Stimulated activated CD8-positive, alpha-beta memory T cell treated with anti-CD3 and anti-CD28 coated beads, Interleukin-7, amount 100 ng/mL, for 24 hours (primary cell): ENCODE results near the gene GUCA1C.

ENCODE experiments used
- DNase-seq: peaks from one replicate; pipeline ENCODE4 v3.0.0-alpha.2; 2020; ENCODE audit warnings: low read depth

The GUCA1C gene

DNA sequence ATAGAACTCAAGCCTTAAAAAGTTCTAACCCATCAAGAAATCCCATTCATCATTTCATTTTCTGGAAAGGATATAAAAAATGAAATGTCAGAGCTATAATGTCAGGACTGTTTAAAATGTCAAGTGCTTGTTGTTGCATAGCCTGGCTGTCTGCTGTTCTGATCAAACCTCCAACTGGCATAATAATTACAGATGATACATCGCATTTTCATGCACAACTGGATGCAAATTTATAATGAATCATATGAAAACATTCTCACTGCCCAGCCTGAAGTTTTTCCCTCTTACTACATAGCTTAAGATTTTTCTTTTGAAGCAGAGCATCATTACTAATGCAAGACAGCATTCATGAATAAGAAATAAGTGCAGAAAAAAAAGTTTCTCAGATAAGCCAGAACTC is 46.5 kb downstream of the GUCA1C start:
- no peak for DNase-seq

DNA sequence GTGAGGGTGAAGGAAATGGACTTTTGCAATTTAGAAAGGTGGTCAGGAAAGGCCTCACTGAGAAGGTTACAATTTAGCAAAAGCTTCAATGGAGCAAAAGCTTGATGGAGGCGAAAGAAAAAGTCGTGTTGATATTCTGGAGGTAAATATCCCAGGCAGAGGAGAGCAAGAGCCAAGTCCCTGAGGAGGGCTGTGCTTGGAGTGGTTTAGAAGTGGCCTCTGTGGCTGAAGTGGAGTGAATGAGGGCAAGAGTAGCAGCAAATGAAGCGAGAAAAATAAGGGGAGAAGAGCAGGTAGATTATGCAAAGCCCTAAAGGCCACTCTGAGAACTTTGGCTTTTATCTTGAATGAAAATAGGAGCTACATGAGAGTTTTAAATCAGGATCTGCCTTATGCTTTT is 54.1 kb downstream of the GUCA1C start:
- DNase-seq: no peak

GRCh38 chr3:108897883-108898282 is 55.8 kb downstream of the GUCA1C start:
- DNase-seq: no peak

DNA sequence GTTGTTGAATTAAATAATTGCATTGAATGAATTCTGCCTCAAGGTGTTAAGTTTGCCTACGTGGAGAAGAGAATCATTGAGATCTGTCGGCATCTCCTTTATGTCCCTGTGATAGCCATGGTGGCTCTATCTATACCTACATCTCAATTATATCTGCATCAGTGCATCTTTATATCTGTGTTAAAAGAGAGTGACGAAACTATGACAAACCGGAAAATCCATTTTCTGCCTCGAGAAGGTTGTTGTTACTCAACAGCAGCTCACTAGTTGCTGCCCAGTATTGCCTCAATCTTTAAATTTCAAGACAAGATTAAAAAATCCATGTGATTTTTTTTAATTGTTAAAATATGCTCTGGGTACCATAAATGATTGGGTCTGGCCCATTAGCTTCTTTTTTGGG is 58.7 kb downstream of the GUCA1C start:
- DNase-seq: no peak

DNA sequence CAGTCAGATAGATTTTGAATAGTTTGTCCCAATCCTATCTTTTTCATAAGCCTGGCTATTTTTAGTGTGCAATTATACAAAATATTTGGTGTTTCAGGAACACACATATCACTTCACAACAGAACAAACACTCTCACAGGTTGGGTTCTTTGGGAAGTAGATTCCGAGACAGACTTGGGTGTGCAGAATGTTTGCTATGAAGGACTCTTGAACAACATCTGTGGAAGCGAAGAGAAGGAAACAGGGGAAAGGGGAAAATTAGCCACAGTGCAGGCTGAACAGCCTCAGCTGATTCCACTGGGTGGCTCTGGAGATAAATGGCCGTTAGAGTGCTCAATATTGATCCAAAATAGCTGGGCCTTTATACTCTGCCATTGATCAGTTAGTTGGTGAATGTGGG is 61.8 kb downstream of the GUCA1C start:
- no peak for DNase-seq

DNA sequence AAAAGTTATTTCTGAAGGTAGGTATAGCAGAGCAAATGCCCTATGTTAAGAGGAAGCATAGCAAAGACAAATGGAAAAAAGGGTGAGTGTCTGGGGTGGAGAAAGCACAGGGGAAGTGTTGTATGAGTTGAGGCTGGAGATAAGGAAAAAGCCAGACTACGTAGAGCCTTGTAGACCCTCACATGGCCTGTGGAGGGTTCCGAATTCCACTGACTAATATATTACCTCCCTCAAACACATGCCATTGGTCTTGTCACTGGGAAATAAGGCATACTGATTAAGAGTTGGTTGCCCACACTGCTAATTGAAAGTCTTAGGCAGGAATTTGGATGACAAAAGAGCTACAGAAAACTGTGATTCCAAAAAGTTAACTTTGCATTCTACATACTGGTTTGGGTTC is 65.9 kb downstream of the GUCA1C start:
- DNase-seq: no peak

- no peak for DNase-seq
Observed at GRCh38 chr3:108887121-108887520, 66.6 kb downstream of the GUCA1C start.

DNA sequence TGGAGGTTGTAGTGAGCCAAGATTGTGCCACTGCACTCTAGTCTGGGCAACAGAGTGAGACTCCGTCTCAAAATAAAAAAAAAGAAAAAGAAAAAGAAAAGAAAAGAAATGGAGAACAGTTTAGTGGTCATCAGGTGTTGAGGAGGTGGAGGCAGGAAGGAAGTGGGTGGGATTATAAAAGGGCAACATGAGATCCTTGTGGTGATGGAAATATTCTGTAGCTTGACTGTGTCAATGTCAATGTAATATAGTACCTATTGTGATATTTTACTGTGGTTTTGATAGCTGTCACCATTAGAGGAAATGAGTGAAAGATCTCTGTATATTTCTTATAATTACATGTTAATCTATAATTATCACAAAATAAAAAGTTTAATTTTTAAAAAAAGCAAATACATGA is 70.3 kb downstream of the GUCA1C start:
- no peak for DNase-seq

DNA sequence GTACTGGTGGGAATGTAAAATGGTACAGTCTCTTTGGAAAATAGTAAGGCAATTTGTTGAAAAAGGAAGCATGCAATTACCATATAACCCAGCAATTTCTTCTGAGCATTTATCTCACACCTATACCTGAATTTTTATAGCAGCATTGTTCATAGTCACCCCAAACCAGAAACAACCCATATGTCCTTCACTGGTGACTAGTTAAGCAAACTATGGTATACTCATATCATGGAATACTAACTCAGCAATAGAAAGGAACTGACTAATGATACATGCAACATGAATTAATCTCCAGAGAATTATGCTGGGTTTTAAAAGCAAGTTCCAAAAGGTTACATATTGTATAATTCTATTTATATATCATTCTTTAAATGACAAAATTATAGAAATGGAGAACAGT is 70.9 kb downstream of the GUCA1C start:
- no peak for DNase-seq

GRCh38 chr3:108879915-108880314 is 73.8 kb downstream of the GUCA1C start:
- DNase-seq: no peak

DNA sequence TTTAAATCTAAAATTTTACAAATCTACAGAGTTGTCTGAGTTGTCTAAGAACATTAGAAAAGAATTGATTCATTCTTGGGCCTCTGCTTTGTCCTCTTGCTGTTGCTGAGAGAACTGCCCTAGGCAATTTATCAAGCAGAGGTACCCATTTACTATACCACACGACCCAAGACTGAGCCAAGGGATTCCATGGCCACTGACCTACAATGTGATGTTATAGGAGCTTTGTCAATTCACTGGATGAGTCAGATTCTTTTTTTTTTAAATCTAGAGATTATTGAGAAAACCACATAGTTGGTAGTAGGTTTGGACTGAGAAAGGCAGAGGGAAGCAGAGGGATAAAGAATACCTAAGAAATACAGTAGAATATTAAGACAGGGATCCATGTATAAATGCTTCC is 75.8 kb downstream of the GUCA1C start:
- DNase-seq: no peak

GRCh38 chr3:108863799-108864135 is 89.9 kb downstream of the GUCA1C start:
- no peak for DNase-seq

DNA sequence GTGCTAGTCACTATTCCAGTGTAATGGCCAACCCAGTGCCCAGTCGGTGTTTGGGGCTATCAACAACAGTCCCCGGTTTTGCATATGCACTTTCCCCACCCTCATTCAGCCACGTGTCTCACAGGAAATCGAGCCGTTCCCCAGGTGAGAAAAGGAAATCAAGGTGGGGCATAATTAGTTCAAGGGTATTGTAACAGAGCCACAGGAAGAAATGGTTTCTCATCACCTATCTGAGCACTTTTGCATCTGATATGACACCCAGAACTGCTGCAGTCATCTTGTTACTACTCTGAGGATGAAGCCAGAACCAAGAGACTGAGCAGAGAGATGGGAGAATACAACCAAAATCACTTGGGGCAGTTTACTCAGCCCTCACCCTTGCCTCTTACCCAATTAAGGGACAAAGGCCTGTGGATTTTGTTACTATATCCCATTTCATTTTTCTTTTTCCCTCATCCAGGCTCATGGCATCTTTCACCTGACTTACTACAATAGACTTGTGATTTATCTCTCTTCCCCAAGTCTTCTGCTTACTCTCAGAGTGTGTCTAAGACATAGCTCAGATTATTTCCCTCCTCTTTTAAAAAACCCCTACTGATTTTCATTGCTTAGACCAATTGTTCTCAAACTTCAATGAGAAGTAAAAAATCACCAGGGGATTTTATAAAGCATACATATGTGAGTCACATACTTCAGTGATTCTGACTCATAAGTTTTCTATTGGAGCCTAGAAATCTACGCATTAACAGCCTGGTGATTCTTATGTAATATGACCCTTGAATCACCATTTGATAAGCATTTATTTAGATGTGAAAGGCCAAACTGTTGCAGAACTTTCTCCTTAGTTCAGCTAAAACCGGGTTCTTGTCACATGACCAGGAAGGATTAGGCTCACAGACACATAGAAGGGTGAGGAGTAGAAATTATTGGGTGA is 90.5 kb downstream of the GUCA1C start:
- no peak for DNase-seq

GRCh38 chr3:108861401-108861800 is 92.3 kb downstream of the GUCA1C start:
- no peak for DNase-seq
